ENCODE measurements around the gene NDUFAF3. TPM values are rescaled to one million over a fixed set of nuclear protein-coding genes. Genes with fewer than 3 reads are reported as not detected.

Gene NDUFAF3
- total and polyA plus RNA-seq, 10 of the 15 experiments (the other 5 are each of a cell fraction or from before 2014, with no cell fraction given), result 25.4 to 228 (median 63.9) TPM

- Histone ChIP-seq H2AFZ (ENCODE audit: control insufficient read depth, low read depth, low read length) (no peak overlapping the region), H3K27me3 (replicated peaks in 1 of 2; ENCODE audit: control insufficient read depth in 2 of 2, insufficient read depth in 2 of 2, low read length in 1 of 2) (no peaks in the 10 kb centered on the region), H4K20me1 (ENCODE audit: control insufficient read depth, insufficient read depth) (no peaks in the 10 kb centered on the region), H3K9ac (ENCODE audit: control insufficient read depth, insufficient read depth, low read length) (no peak overlapping the region), H3K27ac (ENCODE audit: control insufficient read depth, insufficient read depth) (no peak overlapping the region), H3K79me2 (ENCODE audit: control insufficient read depth, insufficient read depth, low read length) (no peaks in the 10 kb centered on the region), H3K36me3 (ENCODE audit: control insufficient read depth in 2 of 2, insufficient read depth in 2 of 2, low read length in 1 of 2) (peaks cover 15 to 24% of the 10 kb centered on the region in 2 experiments), H3K4me2 (ENCODE audit: control insufficient read depth, insufficient read depth) (no peak overlapping the region), H3K4me1 (ENCODE audit: control insufficient read depth, insufficient read depth, low read length) (no peaks in the 10 kb centered on the region), H3K4me3 (no peak overlapping the region), H3K9me3 (replicated peaks; ENCODE audit: control insufficient read depth, insufficient read depth, low read length) (no peaks in the 10 kb centered on the region)
- WGBS (ENCODE audit: insufficient coverage, insufficient replicate concordance, low lambda C conversion rate, missing lambda C conversion rate), result 98% methylated on average over 2 of the region's 2 CpGs
- DNase-seq (ENCODE audit: low read depth, low spot score) (no peak), ATAC-seq (no peak), FAIRE-seq (no peak)
- POLR2A ChIA-PET, result no interaction called here
- no peak for TF ChIP-seq MYB (IDR thresholded peaks at IDR 0.05; ENCODE audit: borderline replicate concordance, low read depth, low read length)
- TF ChIP-seq EED (IDR thresholded peaks at IDR 0.05; ENCODE audit: low read depth), result no peak
- no peak for TF ChIP-seq ZZZ3 (IDR thresholded peaks at IDR 0.05; ENCODE audit: control insufficient read depth, insufficient read length, low read depth)
- TF ChIP-seq MEF2B (IDR thresholded peaks at IDR 0.05; ENCODE audit: partially characterized antibody, poor library complexity, severe bottlenecking), result no peak
- no peak for TF ChIP-seq TBL1XR1 (IDR thresholded peaks at IDR 0.05; ENCODE audit: low read depth, low read length)
- no peak for TF ChIP-seq TCF7 (IDR thresholded peaks at IDR 0.05; ENCODE audit: borderline replicate concordance)
- TF ChIP-seq RFX5 (IDR thresholded peaks at IDR 0.05; ENCODE audit: low read depth, low read length), result no peak
- TF ChIP-seq GABPA (IDR thresholded peaks at IDR 0.05; ENCODE audit: low read depth), result no peak
- RAD21 ChIA-PET (ENCODE audit: unreplicated experiment), result no interaction called here
- in situ Hi-C loops (cut with MboI) (no loop called here), intact Hi-C loops (cut with micrococcal nuclease; ENCODE audit: unreplicated experiment) (no loop called here)
- CTCF ChIA-PET, result interaction anchor here (1.0 kb wide), 1 partner anchor 67 kb away, joined by 3 read pairs; no protein-coding TSS in a partner anchor
- SMC1A ChIA-PET (ENCODE audit: uncharacterized antibody, unreplicated experiment), result interaction anchor here (1.0 kb wide), 1 partner anchor 11 kb away, joined by 3 read pairs; no protein-coding TSS in a partner anchor
- BruUV-seq (replicated peaks), result no TSS peak
Measured at GRCh38 chr3:49054344-49054862, 32.5 kb downstream of the NDUFAF3 start.

- no peak overlapping the region for H3K9ac ChIP-seq (ENCODE audit: control insufficient read depth, insufficient read depth, low read length)
- BruUV-seq (replicated peaks), result TSS peak; percentile 42
- ChIA-PET CTCF (no interaction called here), POLR2A (no interaction called here), RAD21 (ENCODE audit: unreplicated experiment) (no interaction called here), SMC1A (ENCODE audit: uncharacterized antibody, unreplicated experiment) (no interaction called here)
- H3K36me3 ChIP-seq (ENCODE audit: control insufficient read depth in 2 of 2, insufficient read depth in 2 of 2, low read length in 1 of 2), result peaks cover 14 to 26% of the 10 kb centered on the region in 2 experiments
- no peaks in the 10 kb centered on the region for H3K9me3 ChIP-seq (replicated peaks; ENCODE audit: control insufficient read depth, insufficient read depth, low read length)
- no peak overlapping the region for H3K4me3 ChIP-seq
- DNase-seq (ENCODE audit: low read depth, low spot score), result no peak
- no peaks in the 10 kb centered on the region for H3K79me2 ChIP-seq (ENCODE audit: control insufficient read depth, insufficient read depth, low read length)
- 97% methylated on average over 10 of the region's 10 CpGs for WGBS (ENCODE audit: insufficient coverage, insufficient replicate concordance, low lambda C conversion rate, missing lambda C conversion rate)
- H2AFZ ChIP-seq (ENCODE audit: control insufficient read depth, low read depth, low read length), result no peak overlapping the region
- ATAC-seq, result no peak
- no peak for FAIRE-seq
- H4K20me1 ChIP-seq (ENCODE audit: control insufficient read depth, insufficient read depth), result no peaks in the 10 kb centered on the region
- no peak overlapping the region for H3K27ac ChIP-seq (ENCODE audit: control insufficient read depth, insufficient read depth)
- in situ Hi-C loops (cut with MboI) (no loop called here), intact Hi-C loops (cut with micrococcal nuclease; ENCODE audit: unreplicated experiment) (no loop called here)
- no peaks in the 10 kb centered on the region for H3K4me1 ChIP-seq (ENCODE audit: control insufficient read depth, insufficient read depth, low read length)
- no peak overlapping the region for H3K4me2 ChIP-seq (ENCODE audit: control insufficient read depth, insufficient read depth)
- H3K27me3 ChIP-seq (replicated peaks in 1 of 2; ENCODE audit: control insufficient read depth in 2 of 2, insufficient read depth in 2 of 2, low read length in 1 of 2), result no peaks in the 10 kb centered on the region
- TF ChIP-seq CEBPZ (IDR thresholded peaks at IDR 0.05; ENCODE audit: low read depth, low read length) (no peak), POLR2A (IDR thresholded peaks at IDR 0.05; ENCODE audit: low read depth, low read length) (peak; percentile 52), BACH1 (IDR thresholded peaks at IDR 0.05; ENCODE audit: borderline replicate concordance) (no peak), SIX5 (IDR thresholded peaks at IDR 0.05; ENCODE audit: low read depth, low read length, severe bottlenecking) (no peak), FOS (IDR thresholded peaks at IDR 0.05; ENCODE audit: borderline replicate concordance, extremely low read depth, insufficient read length) (no peak), E4F1 (IDR thresholded peaks at IDR 0.05; ENCODE audit: borderline replicate concordance, partially characterized antibody) (no peak)
Measured at GRCh38 chr3:49057268-49057667, 35.3 kb downstream of the NDUFAF3 start.

Data from GM12878 (cell line).